GM23338 (cell line): ENCODE results near the gene CES2. TPM values are rescaled to one million over a fixed set of nuclear protein-coding genes. Genes with fewer than 3 reads are reported as not detected.

Source experiments
- ATAC-seq: fragments of 200-7000 bp; cut with Tn5 transposase; 3 replicates; pipeline ENCODE4 v1.9.1; 2020
- DNase-seq: peaks from one replicate; pipeline ENCODE4 v3.0.0-alpha.2; 2015; ENCODE audit warnings: low spot score
- H2AFZ ChIP-seq: fragments of 200-600 bp; sonication (generic); 2 replicates; pipeline ENCODE4 v1.8.0; 2016; ENCODE audit warnings: antibody characterized with exemption, mild to moderate bottlenecking, moderate library complexity
- H3F3A ChIP-seq: fragments of 200-600 bp; sonication (generic); replicated peaks from 2 replicates; pipeline ENCODE4 v1.8.0; 2017; ENCODE audit warnings: antibody characterized with exemption, mixed run types, low read depth
- H3K27ac ChIP-seq: fragments of 200-600 bp; sonication (generic); 2 replicates; pipeline ENCODE4 v1.6.1; 2016; ENCODE audit warnings: low read depth
- H3K27me3 ChIP-seq: fragments of 200-600 bp; sonication (generic); 2 replicates; pipeline ENCODE4 v1.8.0; 2016; ENCODE audit warnings: mild to moderate bottlenecking, mixed run types, moderate library complexity; ENCODE audit not compliant: insufficient read depth
- H3K36me3 ChIP-seq: fragments of 200-600 bp; sonication (generic); 2 replicates; pipeline ENCODE4 v1.8.0; 2016; ENCODE audit warnings: mild to moderate bottlenecking; ENCODE audit not compliant: insufficient read depth
- H3K4me1 ChIP-seq: fragments of 200-600 bp; sonication (generic); 2 replicates; pipeline ENCODE4 v1.8.0; 2016; ENCODE audit warnings: mild to moderate bottlenecking, moderate library complexity; ENCODE audit not compliant: insufficient read depth
- H3K4me2 ChIP-seq: fragments of 200-600 bp; sonication (generic); 2 replicates; pipeline ENCODE4 v1.7.1; 2017; ENCODE audit warnings: mixed run types
- H3K4me3 ChIP-seq: fragments of 200-600 bp; sonication (generic); 2 replicates; pipeline ENCODE4 v1.6.1; 2016; ENCODE audit warnings: mixed run types
- H3K79me2 ChIP-seq: fragments of 200-600 bp; sonication (generic); replicated peaks from 2 replicates; pipeline ENCODE4 v1.8.0; 2017; ENCODE audit warnings: mild to moderate bottlenecking; ENCODE audit not compliant: insufficient read depth
- H3K9me2 ChIP-seq: fragments of 200-600 bp; sonication (generic); 2 replicates; pipeline ENCODE4 v1.8.0; 2017; ENCODE audit not compliant: insufficient read depth
- H4K20me1 ChIP-seq: fragments of 200-600 bp; sonication (generic); replicated peaks from 2 replicates; pipeline ENCODE4 v1.8.0; 2017; ENCODE audit warnings: mild to moderate bottlenecking; ENCODE audit not compliant: insufficient read depth
- H3K27ac Mint-ChIP-seq: 2 replicates; pipeline ENCODE4 v1.8.0; 2020; ENCODE audit warnings: inconsistent platforms, mild to moderate bottlenecking, moderate library complexity, mixed read lengths
- H3K27me3 Mint-ChIP-seq: 3 replicates; pipeline ENCODE4 v1.8.0; 2022; ENCODE audit warnings: low read depth, mild to moderate bottlenecking, moderate library complexity, mixed read lengths, inconsistent platforms; ENCODE audit not compliant: insufficient read depth, poor library complexity
- H3K36me3 Mint-ChIP-seq: 3 replicates; pipeline ENCODE4 v1.8.0; 2021; ENCODE audit warnings: low read depth, mild to moderate bottlenecking, inconsistent platforms, moderate library complexity, mixed read lengths
- H3K4me1 Mint-ChIP-seq: 3 replicates; pipeline ENCODE4 v1.8.0; 2020; ENCODE audit warnings: mild to moderate bottlenecking, inconsistent platforms, mixed read lengths
- H3K4me3 Mint-ChIP-seq: 3 replicates; pipeline ENCODE4 v1.8.0; 2021; ENCODE audit warnings: moderate library complexity, mild to moderate bottlenecking, inconsistent platforms, mixed read lengths
- H3K9me3 Mint-ChIP-seq: 3 replicates; pipeline ENCODE4 v1.8.0; 2020; ENCODE audit warnings: moderate library complexity, mild to moderate bottlenecking, inconsistent platforms, mixed read lengths
- CREB1 ChIP-seq: fragments of 250-450 bp; sonication (Bioruptor Pico); IDR thresholded peaks from 2 replicates; pipeline ENCODE4 v1.5.0; 2020; ENCODE audit warnings: low read depth, mild to moderate bottlenecking, moderate library complexity
- EZH2 ChIP-seq: fragments of 200-600 bp; sonication (generic); IDR thresholded peaks from one replicate; pipeline ENCODE4 v1.8.0; 2017; ENCODE audit warnings: antibody characterized with exemption, mild to moderate bottlenecking, low read depth; ENCODE audit not compliant: unreplicated experiment
- EZH2phosphoT487 ChIP-seq: fragments of 200-600 bp; sonication (generic); IDR thresholded peaks from one replicate; pipeline ENCODE4 v1.8.1; 2018; ENCODE audit warnings: antibody characterized with exemption; ENCODE audit not compliant: unreplicated experiment
- JUNB ChIP-seq: IDR thresholded peaks from one replicate; pipeline ENCODE4 v1.6.1; 2016; ENCODE audit warnings: antibody characterized with exemption; ENCODE audit not compliant: unreplicated experiment
- NANOG ChIP-seq: IDR thresholded peaks from 2 replicates; pipeline ENCODE4 v1.6.1; 2016; ENCODE audit warnings: antibody characterized with exemption, borderline replicate concordance
- POLR2AphosphoS5 ChIP-seq: IDR thresholded peaks from 2 replicates; pipeline ENCODE4 v1.6.1; 2016; ENCODE audit warnings: antibody characterized with exemption, low read depth
- STAT1 ChIP-seq: IDR thresholded peaks from one replicate; pipeline ENCODE4 v1.6.1; 2016; ENCODE audit warnings: antibody characterized with exemption; ENCODE audit not compliant: unreplicated experiment
- ZNF114 ChIP-seq: fragments of 250-450 bp; sonication (Bioruptor Pico); IDR thresholded peaks from 2 replicates; pipeline ENCODE4 v1.5.0; 2020; ENCODE audit warnings: mild to moderate bottlenecking, moderate library complexity
- ZNF331 ChIP-seq: fragments of 250-450 bp; sonication (Bioruptor Pico); IDR thresholded peaks from 2 replicates; pipeline ENCODE4 v1.5.0; 2020; ENCODE audit warnings: low read depth, mild to moderate bottlenecking, moderate library complexity
- polyA plus RNA-seq: library from polyadenylated mRNA; unstranded; fragments of >200 nt; fragmentation: Nextera tagmentation; extraction: Ambion mirVana; gene quantifications from 2 replicates; pipeline ENCODE4 v1.2.1, GENCODE V29; 2016
- total RNA-seq: library from RNA; depleted of rRNA; stranded (reverse); fragments of >200 nt; shearing (Covaris generic); gene quantifications from 2 replicates; pipeline ENCODE4 v1.2.3, GENCODE V29; 2014
- TF ChIP-seq, protein P1 (sequence below): IDR thresholded peaks from 2 replicates; pipeline ENCODE4 v1.6.1; 2016; ENCODE audit warnings: antibody characterized with exemption
- TF ChIP-seq, protein P2 (sequence below): fragments of 250-450 bp; sonication (Bioruptor Pico); IDR thresholded peaks from 2 replicates; pipeline ENCODE4 v1.5.0; 2020; ENCODE audit warnings: mild to moderate bottlenecking, moderate library complexity
- TF ChIP-seq, protein P3 (sequence below): IDR thresholded peaks from one replicate; pipeline ENCODE4 v1.6.1; 2018; ENCODE audit warnings: antibody characterized with exemption; ENCODE audit not compliant: unreplicated experiment
- TF ChIP-seq, protein P4 (sequence below), 2 experiments: fragments of 200-600 bp in 1 of 2; sonication (generic) in 1 of 2; conservative IDR thresholded peaks; 2 replicates each; pipeline versions ENCODE4 v1.5.1 to v1.6.1; 2016 to 2017; ENCODE audit warnings: antibody characterized with exemption in 2 of 2, low read depth in 2 of 2, mild to moderate bottlenecking in 2 of 2, moderate library complexity in 1 of 2

CES2 gene
- total and polyA plus RNA-seq, 2 experiments from 2014 or later, result 5.0 to 9.3 TPM

DNA sequence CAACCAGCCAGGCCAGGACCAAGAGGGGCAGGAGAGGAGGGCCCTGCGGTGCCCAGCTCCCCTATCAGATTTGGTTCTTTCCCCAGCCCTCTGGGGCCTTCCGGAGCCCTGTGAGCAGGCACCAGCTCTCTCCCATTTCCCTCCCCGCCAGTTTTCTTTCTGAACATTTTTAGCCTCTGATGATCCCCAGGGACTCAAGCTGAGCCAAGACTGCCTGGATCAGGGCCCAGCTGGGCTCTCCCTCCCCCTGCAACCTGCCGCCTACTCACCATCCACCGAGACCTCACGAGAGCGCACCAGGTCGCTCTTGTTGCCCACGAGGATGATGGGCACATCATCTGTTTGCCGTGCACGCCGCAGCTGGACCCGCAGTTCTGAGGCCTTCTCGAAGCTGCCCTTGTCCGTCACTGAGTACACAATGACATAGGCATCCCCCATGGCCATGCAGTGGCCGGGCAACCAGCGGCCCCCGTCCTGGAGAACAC is 12.0 kb upstream of the CES2 start:
- no peaks in the 10 kb centered on the region for H4K20me1 ChIP-seq
- Mint-ChIP-seq H3K9me3 (no peaks in the 10 kb centered on the region; the same call in 2 of the 3 replicates), H3K36me3 (no peaks in the 10 kb centered on the region), H3K27me3 (peaks cover 45% of the 10 kb centered on the region), H3K4me1 (peaks cover 8% of the 10 kb centered on the region), H3K27ac (no peak overlapping the region), H3K4me3 (no peak overlapping the region)
- no peaks in the 10 kb centered on the region for H3K36me3 ChIP-seq
- no peak overlapping the region for H3K27ac ChIP-seq
- no peak for DNase-seq
- ATAC-seq, result no peak
- H3K4me1 ChIP-seq, result no peaks in the 10 kb centered on the region
- no peak overlapping the region for H3K4me2 ChIP-seq
- TF ChIP-seq EZH2phosphoT487 (no peak), EZH2 (no peak), NANOG (no peak), STAT1 (no peak), ZNF331 (CRISPR knock-in tag) (no peak), CREB1 (CRISPR knock-in tag) (no peak), JUNB (no peak), POLR2AphosphoS5 (no peak), ZNF114 (no peak)
- TF ChIP-seq, protein P1, sequence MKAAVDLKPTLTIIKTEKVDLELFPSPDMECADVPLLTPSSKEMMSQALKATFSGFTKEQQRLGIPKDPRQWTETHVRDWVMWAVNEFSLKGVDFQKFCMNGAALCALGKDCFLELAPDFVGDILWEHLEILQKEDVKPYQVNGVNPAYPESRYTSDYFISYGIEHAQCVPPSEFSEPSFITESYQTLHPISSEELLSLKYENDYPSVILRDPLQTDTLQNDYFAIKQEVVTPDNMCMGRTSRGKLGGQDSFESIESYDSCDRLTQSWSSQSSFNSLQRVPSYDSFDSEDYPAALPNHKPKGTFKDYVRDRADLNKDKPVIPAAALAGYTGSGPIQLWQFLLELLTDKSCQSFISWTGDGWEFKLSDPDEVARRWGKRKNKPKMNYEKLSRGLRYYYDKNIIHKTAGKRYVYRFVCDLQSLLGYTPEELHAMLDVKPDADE, result no peak
- TF ChIP-seq, protein P2, sequence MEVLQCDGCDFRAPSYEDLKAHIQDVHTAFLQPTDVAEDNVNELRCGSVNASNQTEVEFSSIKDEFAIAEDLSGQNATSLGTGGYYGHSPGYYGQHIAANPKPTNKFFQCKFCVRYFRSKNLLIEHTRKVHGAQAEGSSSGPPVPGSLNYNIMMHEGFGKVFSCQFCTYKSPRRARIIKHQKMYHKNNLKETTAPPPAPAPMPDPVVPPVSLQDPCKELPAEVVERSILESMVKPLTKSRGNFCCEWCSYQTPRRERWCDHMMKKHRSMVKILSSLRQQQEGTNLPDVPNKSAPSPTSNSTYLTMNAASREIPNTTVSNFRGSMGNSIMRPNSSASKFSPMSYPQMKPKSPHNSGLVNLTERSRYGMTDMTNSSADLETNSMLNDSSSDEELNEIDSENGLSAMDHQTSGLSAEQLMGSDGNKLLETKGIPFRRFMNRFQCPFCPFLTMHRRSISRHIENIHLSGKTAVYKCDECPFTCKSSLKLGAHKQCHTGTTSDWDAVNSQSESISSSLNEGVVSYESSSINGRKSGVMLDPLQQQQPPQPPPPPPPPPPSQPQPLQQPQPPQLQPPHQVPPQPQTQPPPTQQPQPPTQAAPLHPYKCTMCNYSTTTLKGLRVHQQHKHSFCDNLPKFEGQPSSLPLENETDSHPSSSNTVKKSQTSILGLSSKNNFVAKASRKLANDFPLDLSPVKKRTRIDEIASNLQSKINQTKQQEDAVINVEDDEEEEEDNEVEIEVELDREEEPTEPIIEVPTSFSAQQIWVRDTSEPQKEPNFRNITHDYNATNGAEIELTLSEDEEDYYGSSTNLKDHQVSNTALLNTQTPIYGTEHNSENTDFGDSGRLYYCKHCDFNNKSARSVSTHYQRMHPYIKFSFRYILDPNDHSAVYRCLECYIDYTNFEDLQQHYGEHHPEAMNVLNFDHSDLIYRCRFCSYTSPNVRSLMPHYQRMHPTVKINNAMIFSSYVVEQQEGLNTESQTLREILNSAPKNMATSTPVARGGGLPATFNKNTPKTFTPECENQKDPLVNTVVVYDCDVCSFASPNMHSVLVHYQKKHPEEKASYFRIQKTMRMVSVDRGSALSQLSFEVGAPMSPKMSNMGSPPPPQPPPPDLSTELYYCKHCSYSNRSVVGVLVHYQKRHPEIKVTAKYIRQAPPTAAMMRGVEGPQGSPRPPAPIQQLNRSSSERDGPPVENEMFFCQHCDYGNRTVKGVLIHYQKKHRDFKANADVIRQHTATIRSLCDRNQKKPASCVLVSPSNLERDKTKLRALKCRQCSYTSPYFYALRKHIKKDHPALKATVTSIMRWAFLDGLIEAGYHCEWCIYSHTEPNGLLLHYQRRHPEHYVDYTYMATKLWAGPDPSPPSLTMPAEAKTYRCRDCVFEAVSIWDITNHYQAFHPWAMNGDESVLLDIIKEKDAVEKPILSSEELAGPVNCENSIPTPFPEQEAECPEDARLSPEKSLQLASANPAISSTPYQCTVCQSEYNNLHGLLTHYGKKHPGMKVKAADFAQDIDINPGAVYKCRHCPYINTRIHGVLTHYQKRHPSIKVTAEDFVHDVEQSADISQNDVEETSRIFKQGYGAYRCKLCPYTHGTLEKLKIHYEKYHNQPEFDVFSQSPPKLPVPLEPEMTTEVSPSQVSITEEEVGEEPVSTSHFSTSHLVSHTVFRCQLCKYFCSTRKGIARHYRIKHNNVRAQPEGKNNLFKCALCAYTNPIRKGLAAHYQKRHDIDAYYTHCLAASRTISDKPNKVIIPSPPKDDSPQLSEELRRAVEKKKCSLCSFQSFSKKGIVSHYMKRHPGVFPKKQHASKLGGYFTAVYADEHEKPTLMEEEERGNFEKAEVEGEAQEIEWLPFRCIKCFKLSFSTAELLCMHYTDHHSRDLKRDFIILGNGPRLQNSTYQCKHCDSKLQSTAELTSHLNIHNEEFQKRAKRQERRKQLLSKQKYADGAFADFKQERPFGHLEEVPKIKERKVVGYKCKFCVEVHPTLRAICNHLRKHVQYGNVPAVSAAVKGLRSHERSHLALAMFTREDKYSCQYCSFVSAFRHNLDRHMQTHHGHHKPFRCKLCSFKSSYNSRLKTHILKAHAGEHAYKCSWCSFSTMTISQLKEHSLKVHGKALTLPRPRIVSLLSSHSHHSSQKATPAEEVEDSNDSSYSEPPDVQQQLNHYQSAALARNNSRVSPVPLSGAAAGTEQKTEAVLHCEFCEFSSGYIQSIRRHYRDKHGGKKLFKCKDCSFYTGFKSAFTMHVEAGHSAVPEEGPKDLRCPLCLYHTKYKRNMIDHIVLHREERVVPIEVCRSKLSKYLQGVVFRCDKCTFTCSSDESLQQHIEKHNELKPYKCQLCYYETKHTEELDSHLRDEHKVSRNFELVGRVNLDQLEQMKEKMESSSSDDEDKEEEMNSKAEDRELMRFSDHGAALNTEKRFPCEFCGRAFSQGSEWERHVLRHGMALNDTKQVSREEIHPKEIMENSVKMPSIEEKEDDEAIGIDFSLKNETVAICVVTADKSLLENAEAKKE (CRISPR knock-in tag), result no peak
- TF ChIP-seq, protein P3, sequence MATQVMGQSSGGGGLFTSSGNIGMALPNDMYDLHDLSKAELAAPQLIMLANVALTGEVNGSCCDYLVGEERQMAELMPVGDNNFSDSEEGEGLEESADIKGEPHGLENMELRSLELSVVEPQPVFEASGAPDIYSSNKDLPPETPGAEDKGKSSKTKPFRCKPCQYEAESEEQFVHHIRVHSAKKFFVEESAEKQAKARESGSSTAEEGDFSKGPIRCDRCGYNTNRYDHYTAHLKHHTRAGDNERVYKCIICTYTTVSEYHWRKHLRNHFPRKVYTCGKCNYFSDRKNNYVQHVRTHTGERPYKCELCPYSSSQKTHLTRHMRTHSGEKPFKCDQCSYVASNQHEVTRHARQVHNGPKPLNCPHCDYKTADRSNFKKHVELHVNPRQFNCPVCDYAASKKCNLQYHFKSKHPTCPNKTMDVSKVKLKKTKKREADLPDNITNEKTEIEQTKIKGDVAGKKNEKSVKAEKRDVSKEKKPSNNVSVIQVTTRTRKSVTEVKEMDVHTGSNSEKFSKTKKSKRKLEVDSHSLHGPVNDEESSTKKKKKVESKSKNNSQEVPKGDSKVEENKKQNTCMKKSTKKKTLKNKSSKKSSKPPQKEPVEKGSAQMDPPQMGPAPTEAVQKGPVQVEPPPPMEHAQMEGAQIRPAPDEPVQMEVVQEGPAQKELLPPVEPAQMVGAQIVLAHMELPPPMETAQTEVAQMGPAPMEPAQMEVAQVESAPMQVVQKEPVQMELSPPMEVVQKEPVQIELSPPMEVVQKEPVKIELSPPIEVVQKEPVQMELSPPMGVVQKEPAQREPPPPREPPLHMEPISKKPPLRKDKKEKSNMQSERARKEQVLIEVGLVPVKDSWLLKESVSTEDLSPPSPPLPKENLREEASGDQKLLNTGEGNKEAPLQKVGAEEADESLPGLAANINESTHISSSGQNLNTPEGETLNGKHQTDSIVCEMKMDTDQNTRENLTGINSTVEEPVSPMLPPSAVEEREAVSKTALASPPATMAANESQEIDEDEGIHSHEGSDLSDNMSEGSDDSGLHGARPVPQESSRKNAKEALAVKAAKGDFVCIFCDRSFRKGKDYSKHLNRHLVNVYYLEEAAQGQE, result no peak
- TF ChIP-seq, protein P4, sequence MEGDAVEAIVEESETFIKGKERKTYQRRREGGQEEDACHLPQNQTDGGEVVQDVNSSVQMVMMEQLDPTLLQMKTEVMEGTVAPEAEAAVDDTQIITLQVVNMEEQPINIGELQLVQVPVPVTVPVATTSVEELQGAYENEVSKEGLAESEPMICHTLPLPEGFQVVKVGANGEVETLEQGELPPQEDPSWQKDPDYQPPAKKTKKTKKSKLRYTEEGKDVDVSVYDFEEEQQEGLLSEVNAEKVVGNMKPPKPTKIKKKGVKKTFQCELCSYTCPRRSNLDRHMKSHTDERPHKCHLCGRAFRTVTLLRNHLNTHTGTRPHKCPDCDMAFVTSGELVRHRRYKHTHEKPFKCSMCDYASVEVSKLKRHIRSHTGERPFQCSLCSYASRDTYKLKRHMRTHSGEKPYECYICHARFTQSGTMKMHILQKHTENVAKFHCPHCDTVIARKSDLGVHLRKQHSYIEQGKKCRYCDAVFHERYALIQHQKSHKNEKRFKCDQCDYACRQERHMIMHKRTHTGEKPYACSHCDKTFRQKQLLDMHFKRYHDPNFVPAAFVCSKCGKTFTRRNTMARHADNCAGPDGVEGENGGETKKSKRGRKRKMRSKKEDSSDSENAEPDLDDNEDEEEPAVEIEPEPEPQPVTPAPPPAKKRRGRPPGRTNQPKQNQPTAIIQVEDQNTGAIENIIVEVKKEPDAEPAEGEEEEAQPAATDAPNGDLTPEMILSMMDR (conservative IDR thresholded peaks at IDR 0.05; ENCODE audit: low read depth in 2 of 2), result no peak
- no peak overlapping the region for H3K4me3 ChIP-seq
- no peaks in the 10 kb centered on the region for H3K9me2 ChIP-seq
- H2AFZ ChIP-seq, result no peak overlapping the region
- no peaks in the 10 kb centered on the region for H3F3A ChIP-seq
- H3K79me2 ChIP-seq, result no peaks in the 10 kb centered on the region
- H3K27me3 ChIP-seq, result peaks cover 48% of the 10 kb centered on the region
